ENCODE measurements around the gene ABLIM2.
"Not testable (repeated sequence)": the region's sequence is repeated elsewhere in the genome, so short reads cannot be mapped to it uniquely, and the experiment has no call there.

Gene ABLIM2

DNA sequence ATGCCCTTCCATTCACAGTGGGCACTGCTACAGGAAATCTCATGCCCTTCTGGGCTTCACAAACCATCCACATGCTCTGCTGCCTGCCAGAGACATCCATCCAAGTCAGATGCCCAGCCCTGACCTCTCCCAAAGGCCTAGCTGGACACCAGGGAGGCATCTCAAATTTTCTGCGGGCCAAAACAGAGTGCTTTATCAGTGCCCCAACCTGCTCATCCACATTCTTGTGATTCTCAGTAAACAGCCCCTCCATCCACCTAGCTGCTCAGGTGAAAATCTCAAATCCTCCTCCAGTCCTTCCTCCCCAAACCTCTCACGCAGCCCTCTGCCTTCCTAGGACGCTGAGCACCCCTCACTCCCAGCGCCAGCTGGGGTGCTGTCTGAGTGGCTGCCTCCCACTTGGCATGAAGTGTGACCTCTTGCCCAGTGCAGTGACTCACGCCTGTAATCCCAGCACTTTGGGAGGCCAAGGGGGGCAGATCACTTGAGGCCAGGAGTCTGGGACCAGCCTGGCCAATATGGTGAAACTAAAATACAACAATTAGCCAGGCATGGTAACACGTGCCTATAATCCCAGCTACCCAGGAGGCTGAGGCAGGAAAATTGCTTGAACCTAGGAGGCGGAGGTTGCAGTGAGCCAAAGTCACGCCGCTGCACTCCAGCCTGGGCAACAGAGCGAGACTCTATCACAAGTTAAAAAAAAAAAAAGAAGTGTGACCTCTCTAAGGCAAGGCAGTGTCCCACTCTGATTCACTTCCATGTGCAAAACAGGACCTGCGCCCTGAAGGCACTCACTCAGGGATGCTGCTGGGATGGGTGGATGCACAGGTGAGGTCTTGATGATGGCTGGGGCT is 217.3 kb downstream of the ABLIM2 start:
- DNase-seq (ENCODE audit: low read depth, low spot score) = no peak

DNA sequence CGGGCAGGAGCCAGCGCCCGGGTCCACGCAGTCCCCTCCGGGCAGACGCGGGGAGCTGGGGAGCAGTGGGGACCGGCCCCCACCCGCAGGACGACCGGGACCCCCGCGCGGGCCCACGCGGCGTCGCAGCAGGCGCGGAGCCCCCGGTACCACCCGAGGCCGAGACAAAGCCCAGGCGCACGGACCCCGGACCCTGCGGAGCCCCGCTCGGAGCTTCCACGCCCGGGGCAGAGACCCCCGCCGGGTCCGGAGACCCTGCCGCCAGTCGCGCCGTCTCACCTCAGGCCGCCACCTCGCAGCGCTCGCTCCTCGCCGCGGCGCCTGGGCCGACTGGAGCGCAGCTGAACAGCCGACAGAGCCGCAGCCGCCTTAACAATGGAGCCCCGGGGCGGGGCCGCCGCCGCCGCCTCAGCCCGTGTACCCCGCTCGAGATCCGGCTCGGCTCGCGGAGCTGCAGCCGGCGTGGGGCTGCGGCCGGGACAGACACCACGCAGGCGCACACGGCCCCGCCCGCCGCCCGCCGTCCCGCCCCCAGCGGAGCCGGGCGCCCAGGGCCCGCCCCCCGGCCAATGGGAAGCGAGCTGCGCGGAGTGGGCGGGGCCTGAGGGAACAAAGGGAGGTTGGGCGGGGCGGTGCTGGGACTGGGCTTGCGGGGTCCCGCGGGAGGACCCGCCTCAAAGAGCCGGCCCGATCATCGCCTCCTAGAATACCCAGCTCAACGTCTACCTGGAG is 219.1 kb downstream of the ABLIM2 start, which contains the start of gene AFAP1:
Gene AFAP1 (minus strand): TSS at position 485 of the 732 bp plus-strand sequence. CDS start 67,783 bp downstream, outside the sequence.
- DNase-seq (ENCODE audit: low read depth, low spot score) = peak; percentile 64

DNA sequence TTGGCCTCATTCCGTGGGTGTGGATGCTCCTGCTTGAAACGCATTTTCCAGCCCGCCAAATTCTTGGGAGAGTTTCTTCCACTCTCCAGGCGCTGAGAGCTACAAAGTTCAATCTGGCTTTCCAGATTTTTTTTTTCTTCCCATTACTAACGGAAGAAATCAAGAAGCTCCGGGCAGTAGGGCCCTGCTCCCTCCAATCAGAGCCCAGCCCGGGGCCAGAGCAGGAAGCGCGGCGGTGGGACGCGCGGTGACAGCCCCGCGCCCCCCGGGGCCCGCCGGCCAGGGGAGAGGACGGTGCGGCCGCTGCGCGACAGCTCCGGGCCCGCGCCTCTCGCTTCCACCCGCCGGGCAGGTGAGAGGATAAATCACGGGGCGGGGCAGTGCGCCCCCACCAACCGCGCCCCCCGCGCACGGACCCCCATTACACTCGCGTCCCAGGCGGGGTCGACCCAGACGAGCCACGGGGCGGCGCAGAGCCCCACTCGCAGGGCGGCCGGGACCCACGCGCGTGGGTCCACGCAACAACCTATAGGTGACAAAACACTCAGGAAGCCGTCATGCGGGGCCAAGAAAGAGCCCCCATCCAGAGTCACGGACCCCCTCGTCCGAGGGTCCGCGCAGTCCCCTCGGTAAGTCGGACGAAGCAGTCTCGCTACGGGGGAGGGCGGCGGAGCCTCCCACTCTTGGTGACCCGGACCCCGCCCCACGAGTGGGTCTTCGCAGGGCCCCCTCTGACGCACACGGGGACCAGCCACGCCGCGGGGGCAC is 219.8 kb downstream of the ABLIM2 start:
- DNase-seq (ENCODE audit: low read depth, low spot score) = no peak

DNA sequence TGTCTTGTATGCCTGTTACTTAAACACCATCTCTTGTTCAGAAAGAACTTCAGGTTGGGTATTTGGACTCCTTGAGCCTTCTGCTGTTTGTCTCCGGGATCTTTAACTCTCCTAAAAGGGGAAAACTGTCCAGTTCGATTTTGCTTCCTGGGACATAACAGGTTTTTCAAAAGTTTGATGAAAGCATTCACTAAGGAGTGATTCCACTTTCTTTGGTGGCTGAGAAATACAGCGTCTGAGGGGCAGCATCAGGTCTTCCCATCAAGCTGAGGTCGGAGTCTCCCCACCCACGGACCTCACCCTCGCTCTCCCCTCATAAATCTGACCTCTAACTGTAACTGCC is 220.4 kb downstream of the ABLIM2 start:
- DNase-seq (ENCODE audit: low read depth, low spot score) = no peak

DNA sequence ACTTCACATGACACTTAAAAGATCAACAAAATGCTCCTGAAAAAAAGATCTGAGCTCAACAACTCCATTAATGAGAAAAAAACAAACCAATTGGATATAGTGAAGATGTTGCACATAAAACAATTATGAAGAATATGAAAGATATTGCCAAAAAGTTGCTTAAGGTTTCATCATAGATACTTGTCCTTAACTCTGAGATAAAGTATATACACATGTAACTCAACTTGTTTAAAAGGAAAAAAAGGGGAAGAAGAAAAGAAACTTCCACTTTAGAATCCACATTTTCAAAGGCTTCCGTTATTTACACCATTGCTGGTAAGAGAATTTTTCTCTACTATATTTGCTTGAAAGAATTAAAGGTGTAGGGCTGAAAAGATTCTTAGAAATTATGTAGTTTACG is 221.6 kb downstream of the ABLIM2 start:
- no peak for DNase-seq (ENCODE audit: low read depth, low spot score)

DNA sequence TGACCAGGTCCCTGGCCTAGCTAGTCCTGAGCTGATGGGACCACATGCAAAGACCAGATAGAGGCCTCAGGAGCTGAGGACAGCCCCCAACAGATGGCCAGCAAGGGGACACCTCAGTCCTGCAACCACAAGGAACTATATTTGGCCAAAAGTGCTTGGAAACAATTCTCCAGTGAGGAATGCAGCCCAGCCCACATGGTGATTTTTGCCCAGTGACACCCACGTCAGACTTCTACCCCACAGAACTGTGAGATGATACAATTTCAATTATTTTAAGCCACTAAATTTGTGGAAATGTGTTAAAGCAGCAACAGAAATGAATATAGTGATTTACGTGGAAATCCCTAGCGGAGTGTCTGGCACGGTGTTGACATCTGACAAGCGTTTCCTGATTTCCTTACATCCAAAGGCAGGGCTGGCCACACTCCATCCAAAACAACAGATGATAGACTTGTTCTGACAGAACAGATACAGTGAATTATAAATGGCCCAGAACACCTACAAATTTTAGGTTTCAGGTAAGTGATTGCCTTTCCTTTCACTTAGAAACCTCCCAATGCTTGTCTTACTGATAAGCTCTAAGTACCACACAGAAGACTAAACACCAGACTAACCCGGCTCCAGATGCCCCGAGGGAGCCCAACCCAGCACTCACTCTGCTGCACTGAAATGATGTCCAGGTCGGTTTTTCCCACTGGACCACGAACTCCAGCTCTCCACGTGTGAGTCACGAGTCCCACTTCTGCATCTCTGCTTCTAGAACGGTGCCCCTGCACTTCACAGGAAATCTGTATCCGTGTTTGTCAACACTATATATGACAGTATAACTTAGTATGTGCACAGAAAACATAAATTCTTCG is 224.7 kb downstream of the ABLIM2 start:
- no peak for DNase-seq (ENCODE audit: low read depth, low spot score)

DNA sequence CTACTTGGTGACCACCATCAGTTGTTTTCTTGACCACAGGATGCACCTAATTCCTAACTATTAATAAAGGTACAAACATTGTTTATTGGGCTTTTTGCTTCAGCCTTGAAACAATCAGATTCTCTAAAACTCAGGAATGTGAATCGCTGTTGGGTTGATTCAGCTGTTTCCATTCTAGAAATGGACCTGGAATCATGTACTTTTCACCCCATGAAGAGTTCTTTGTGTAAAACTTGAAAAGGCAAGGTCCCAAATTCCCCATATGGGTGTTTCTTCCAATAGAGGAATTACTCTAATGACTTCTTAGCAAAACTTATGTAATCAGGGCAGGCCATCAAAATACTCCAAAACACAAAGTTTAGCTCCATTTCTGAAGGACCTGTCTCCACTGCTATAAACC is 226.3 kb downstream of the ABLIM2 start:
- DNase-seq (ENCODE audit: low read depth, low spot score) = no peak

DNA sequence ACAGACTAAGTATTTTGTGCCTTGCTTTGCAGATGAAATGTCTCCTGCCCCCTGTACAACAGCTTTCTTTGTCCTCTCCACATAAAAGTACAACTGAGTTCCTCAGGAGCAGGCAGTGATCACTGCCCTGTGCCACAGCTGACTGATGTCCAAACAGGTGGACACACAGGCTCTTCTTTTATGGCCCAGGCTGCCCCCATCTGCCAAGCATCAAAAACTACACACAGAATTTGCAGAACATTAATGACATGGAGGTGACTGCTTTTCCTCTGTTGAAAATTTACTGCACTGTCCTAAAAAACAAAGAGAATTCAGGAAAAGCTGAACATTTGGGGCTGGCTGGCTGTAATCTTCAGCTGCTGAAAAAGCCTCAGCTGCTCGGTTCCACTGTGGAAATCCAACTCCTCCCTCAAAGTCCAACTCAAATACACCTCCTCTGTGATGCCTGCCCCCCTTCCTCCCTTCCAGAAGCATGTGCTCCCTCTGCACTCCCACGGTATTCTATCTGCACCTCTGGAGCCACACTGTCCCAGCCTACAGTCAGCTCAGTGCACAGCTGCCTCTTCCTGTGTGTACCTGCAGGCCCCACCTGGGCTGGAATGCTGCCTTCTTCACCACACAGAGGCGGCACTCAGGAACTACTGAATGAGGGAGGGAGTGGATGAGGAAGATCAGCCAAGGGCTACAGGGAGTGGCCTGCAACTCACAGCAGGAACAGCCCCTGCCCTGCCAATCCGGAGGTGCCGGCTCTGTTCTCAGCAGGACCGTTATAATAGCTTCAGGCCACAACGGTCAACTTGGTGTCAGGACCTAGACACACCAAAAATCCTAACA is 229.3 kb downstream of the ABLIM2 start:
- no peak for DNase-seq (ENCODE audit: low read depth, low spot score)

DNA sequence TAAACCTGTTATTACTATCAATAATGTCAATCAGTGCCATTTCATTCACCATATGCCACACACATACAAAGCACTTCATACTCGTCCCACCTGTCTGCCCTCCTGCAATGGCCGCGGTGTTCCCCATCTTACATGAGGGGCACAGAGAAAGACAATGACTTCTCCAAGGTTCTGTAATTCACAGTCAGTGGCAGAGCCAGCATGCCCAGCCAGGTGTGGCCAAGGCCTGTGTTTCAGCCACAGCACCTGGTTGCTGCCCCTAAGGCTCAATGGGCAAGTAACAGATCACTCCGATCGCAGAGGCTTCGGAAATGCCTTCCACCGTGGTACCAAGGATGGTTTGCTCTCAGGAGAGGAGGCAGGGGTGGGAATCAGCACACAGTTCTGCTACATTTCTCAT is 229.9 kb downstream of the ABLIM2 start:
- DNase-seq (ENCODE audit: low read depth, low spot score) = no peak

DNA sequence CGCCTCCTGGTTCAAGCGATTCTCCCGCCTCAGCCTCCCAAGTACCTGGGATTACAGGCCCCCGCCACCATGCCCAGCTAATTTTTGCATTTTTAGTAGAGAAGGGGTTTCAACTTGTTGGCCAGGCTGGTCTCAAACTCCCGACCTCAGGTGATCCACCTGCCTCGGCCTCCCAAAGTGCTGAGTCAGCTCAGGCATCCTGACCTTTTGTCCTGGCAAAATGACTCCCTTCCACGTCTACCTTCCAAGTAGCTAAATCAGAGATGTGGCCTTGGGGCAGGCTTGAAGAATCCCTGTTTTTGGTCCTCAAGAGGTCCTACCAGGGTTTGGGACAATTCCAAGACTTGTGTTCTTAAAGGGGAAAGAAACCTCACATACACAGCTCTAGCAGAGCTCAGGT is 231.8 kb downstream of the ABLIM2 start:
- no peak for DNase-seq (ENCODE audit: low read depth, low spot score)

DNA sequence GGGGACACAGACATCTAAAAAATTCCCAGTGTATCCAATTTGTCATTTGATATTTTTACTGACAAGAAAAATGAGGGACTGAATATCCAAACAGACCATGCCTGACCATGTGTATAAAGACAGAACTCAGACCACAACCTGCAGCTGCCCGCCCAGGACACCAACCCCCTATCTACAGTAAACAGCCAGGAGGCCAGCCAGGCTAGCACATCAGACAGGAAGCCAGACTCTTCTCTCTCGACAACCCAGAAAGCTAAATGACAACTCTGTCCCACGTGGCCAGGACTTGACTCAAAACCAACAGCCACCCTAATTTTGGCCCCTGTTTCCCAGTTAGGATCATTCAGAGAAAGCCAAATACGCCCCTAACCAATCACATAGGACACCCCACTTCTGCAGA is 234.0 kb downstream of the ABLIM2 start:
- no peak for DNase-seq (ENCODE audit: low read depth, low spot score)

DNA sequence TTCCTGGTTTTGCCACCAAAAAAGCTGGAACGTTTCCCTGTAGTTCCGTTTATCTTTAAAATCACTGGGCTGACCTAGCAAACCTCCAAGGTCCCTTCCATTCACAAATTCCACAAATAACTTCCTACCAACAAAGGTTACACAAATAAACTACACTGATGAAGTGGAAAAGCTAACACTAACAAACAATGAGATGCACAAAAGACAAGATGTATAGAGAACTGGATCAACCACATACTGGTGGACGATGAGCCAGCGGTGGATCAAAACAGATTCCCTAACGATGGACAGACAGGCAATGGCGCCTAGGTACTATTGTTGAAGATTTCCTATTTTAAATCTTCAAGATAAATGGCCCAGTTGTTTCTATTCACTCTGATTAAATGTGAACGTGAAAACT is 234.4 kb downstream of the ABLIM2 start:
- no peak for DNase-seq (ENCODE audit: low read depth, low spot score)

DNA sequence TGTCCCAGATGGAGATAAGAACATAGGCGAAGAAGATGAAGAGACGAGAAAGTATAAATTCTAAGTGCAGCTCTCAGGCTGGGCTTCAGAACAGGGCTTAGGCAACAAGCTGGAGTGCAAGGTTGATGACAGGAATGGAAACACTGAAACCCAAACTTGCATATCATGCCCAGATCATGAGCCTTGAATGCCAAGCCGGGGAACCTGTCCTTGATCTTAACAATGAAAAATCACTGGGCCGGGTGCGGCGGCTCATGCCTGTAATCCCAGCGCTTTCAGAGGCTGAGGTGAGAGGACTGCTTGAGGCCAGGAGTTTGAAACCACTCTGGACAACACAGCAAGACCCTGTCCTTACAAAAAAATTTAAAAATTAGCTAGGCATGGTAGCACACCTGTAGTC is 236.1 kb downstream of the ABLIM2 start:
- DNase-seq (ENCODE audit: low read depth, low spot score) = no peak

DNA sequence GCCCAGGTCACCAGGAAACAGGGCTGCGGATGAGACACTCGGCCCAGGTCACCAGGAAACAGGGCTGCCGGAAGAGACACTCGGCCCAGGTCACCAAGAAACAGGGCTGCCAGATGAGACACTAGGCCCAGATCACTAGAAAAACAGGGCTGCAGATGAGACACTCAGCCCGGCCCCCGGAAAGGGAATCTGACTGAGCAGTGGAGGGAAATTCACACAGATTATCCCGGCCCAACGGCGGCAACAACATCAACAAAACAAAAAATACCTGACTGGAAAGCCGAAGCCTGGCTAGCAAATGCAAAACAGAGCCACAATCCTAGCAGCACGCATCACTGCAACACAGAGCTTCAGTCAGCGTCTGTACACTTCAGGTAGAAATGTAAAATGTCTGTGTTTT is 239.6 kb downstream of the ABLIM2 start:
- no peak for DNase-seq (ENCODE audit: low read depth, low spot score)

DNA sequence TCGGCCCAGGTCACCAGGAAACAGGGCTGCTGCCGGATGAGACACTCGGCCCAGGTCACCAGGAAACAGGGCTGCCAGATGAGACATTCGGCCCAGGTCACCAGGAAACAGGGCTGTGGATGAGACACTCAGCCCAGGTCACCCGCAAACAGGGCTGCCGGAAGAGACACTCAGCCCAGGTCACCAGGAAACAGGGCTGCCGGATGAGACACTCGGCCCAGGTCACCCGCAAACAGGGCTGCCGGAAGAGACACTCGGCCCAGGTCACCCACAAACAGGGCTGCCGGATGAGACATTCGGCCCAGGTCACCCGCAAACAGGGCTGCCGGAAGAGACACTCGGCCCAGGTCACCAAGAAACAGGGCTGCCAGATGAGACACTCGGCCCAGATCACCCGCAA is 240.4 kb downstream of the ABLIM2 start:
- not testable (repeated sequence) for DNase-seq (ENCODE audit: low read depth, low spot score)

DNA sequence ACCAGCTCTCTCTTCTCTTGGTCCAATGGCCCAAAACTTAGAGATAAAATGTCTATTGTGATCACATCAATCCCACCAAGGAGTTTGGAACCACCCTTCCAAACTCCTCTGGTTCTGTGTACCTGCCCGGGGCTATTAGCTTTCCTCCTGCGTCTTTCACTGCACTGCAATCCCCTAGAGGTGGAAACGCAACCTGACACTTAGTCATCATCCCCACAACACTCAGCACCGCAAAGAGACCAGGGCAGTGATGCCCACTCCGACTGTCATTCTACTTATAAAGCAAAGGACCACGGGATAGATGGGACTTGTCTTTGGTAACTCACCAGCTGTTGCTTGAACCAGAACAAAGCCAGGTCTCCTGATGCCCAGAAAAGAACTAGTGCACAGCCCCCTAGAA is 240.9 kb downstream of the ABLIM2 start:
- DNase-seq (ENCODE audit: low read depth, low spot score) = no peak

DNA sequence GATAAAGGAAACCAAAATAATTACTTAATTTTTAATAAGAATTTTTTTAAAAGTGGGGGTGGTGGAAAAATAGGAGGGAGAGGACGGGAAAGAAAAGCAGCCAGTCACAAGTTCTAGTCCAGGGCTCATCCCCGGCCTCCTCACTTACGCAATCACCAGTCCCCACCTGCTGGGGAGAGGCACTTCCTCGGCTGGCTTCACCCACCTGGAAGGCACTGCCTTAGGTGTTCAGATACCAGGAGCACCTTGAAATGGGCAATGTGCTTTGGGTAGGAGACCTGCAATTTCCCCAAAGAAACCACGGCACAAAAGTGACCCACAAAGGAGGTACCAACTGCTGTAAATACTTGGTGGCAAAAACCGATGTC is 242.8 kb downstream of the ABLIM2 start:
- DNase-seq (ENCODE audit: low read depth, low spot score) = no peak
